GM19035 (cell line): Measurements from ENCODE around the gene MECR.
"Not testable (repeated sequence)": the region's sequence is repeated elsewhere in the genome, so short reads cannot be mapped to it uniquely, and the experiment has no call there.

Experiments used
- ATAC-seq: cut with Tn5 transposase; IDR thresholded peaks from one replicate; pipeline ENCODE4 v1.9.1; 2021; ENCODE audit not compliant: unreplicated experiment

MECR gene

DNA sequence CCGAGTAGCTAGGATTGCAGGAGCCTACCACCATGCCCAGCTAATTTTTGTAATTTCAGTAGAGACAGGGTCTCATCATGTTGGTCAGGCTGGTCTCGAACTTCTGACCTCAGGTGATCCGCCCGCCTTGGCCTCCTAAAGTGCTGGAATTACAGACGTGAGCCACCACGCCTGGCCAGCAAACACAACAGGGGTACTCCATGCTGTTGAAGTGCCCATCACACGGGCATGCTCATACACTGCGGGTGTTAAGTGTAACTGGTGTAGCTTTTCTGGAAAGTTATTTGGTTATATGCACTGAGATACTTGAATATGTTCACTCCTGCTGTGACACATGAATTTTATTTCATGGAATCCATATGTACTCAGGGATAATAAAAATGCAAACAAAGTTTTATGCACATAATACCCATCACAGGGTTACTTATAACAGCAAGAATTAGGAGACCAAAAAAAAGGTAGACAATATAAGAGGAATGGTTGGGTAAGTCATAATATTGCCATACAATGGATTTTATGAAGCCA, 58.3 kb downstream of the MECR start:
- ATAC-seq = no peak

DNA sequence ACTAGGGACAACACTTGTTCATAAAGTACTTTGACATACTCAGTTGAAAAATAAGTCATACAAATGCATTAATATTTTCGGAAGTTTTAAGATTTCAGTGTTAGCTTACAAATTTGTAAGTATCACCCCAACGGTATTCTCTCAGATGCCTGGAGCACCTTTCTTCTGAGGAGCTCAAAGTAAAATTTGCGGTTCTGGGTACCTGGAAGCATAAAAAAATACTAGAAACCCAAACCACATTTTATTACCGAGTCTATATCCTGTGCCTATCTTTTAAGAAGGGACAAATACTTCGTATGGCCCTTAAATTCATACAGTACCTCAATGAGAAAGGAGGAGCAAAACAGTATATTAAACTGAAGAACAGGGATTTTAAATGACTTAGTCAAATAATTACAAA, 59.2 kb downstream of the MECR start:
- no peak for ATAC-seq

DNA sequence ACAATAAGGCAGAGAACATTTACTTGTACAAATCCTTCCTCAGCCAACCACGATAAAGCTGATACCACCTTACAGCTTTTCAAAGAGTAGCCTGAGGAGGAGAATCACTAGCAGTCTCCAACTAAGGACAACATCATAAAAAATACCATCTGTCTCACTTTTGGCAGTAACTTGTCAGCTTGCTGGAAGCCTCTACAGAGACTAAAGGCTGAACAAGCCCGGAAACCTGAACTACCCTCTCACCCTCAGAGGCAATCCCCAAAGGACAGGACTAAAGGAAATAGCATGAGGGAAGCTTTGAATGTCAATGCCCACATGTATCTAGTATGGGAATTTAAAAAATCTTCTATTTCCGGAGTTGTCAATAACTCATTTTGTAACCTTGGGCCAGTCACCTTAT, 59.6 kb downstream of the MECR start:
- no peak for ATAC-seq

DNA sequence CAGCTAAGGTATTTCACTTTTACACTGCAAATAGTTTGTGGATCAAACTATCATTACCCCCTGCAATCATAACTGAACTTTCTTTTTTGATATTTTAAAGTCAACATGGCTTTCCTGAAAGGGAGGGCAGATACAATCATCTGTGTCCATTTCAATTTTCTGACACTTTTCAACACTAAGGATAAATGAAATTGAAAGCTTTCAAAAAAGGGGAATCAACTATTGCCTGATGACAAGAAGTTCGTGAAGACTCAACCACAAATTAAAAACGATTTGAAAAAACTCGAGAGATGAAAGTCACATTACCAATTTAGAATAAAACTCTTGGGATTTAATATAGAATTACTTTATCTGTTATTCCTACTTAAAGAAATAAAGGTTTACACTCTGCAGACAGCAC, 60.8 kb downstream of the MECR start:
- ATAC-seq = no peak

DNA sequence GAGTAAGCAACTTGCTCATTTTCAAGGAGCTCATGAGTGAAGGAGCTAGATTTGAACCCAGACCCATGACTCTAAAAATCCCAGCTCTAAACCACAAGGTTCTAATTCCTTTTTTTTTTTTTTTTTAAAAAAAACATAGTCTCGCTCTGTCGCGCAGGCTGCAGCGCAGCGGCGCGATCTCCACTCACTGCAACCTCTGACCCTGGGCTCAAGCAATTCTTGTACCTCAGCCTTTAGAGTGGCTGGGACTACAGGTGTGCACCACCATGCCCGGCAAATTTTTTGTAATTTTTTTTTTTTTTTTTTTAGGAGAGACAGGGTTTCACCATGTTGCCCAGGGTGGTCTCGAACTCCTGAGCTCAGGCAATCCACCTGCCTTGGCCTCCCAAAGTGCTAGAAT, 62.8 kb downstream of the MECR start:
- no peak for ATAC-seq

DNA sequence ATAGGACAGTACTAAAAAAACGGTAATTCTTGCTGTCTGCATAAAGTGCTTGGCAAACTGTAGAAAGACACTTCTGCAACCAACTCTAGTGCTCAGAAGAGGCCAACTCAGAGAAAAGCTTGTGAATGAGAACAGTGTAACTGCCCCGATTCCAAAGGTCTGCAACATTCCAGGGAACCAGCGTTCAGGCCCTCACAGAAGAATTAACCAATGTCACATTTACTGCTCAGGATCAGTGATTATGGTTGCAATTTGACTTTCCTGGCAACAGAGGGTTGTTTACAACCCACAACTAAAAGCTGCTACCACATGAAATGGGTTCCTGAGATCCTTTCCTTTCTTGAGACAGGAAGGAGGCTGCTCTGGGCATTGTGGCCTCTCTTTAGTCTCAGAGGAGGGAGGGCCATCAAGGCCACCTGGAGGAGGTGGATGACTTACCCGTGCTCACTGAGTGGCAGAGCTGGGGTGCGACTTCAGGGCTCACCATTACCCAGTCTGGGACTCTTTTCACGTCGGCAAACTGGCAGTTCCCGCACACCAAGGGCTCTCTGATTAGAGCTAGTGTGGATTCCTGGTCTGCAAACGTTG, 64.3 kb downstream of the MECR start:
- no peak for ATAC-seq

DNA sequence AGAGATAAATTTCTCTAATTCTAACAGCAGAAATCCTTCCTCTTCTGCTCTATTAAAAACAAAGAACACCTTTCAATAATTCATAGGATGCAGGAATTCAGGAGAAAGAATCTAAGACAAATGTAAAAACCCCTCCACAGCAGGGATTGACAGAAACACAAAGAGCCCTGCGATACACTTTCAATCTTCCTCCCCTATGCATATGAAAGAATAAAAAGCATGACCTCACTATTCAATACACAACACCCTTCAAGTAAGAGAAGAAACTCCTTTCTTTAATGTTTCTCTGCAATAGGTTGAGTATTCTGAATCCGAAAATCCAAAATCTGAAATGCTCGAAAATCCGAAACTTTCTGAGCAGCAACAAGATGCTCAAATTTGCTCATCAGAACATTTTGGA, 66.1 kb downstream of the MECR start:
- ATAC-seq = no peak

DNA sequence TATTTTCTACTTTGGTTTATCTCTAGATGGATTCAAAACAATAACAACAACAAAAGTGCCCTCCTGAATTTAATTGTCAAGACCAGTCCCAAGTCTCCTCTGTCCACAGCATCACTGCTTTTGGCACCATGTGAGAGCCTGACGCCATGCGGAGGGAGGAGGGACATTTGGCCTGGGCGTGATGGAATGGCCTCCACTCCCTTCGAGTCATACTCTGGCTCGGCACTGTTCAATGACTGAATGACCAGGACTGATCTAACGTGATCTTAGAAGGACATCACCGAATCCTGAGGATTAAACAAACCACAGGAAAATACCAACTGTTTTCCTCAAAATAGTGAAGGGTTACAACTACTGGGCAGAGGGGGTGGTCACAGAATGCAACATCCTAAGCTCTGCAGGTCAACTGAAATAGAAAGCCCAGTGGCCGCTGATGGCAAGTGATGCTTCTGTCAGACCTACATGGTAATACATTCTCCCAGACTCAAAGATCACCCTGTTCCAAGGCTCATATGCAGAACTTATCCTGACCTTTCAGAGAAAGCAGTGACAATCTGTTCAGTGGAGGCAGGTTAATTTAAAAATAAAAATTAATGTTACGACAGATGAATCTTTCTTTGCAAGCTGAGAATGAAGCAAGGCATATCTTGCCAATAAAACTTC, 68.1 kb downstream of the MECR start:
- no peak for ATAC-seq

DNA sequence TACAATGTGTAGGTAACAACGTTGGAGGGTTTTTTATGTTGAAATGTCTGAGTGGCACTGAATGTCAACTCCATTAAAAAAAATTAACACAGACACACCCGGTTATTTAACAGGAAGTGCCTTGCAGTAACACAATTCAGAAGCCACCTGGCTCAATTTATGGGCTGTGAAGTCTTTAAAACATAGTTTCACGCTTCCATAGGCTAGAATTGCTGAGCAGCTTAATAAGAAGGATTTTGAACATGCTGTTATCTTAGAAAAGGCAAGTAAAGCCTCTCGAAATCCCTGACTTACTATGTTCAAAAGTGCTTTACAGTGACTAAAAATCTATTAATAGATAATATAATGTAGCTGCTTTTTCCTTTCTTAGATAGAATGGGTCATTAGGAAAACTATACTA, 68.7 kb downstream of the MECR start:
- no peak for ATAC-seq

DNA sequence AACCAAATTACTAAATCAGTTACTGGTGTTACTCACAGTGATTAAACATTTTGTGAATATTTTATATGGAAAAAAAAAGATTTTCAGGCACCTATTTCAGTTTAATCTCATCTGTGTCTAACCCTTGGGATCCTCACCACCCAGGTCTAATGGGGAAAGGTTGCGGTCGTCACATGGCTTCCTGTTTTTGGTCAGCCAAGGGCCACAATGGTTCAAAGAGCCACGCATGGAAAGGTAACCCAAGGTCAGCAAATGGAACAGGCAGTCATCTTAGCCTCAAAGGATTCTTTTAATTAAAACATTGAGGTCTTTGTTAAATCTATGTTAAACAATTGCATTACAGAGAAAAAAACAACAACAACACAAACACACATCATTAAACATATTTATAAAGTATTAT, 71.0 kb downstream of the MECR start:
- ATAC-seq = no peak

DNA sequence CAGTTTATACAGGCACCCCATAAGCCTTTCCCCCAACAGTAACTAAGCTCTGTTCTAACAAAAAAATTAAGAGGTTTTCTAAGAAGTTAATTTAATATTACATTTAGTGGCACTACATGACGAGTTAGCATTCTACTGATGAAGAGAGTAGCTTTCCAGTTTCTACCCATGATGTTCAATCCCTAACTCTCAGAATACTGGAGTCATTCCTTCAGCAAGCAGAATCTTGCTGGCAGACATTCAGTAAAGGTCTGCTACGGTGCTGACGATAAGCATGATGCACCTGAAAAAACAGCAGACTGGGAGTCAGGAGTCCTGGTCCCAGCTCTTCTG, 73.5 kb downstream of the MECR start:
- no peak for ATAC-seq

DNA sequence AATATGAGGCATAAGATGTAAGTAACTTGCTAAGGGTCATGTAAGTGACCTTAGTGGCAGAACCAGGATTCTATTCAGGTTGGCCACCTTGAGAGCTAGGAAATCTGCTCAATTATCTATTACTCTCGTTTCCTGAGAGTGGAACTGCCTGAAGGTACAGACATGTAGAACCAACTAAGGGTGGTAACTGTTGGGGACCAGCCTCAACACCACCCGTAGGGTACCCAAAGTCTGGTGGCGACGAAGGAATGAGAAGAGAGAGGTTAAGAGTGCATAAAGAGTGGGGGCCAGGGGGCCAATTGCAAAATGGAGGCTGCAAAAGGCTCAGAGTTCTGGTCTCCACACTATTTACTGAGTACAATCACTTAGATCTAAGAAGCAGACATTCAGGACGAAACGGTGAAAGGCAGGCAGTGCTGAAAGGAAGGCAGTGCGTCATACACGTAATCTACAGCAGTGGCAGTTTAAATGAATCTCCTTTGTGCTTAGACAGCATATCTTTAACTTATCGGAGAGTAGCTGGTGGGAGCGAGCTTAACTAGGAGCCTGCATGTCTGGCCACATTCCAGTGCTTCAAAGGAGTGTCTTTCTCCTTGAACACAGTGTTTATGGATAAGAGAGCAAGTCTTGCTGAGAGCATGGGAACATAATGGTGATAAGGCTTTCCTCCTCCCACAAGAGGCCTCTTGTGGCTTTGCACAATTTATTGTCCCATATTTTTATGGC, 74.0 kb downstream of the MECR start:
- ATAC-seq = no peak

DNA sequence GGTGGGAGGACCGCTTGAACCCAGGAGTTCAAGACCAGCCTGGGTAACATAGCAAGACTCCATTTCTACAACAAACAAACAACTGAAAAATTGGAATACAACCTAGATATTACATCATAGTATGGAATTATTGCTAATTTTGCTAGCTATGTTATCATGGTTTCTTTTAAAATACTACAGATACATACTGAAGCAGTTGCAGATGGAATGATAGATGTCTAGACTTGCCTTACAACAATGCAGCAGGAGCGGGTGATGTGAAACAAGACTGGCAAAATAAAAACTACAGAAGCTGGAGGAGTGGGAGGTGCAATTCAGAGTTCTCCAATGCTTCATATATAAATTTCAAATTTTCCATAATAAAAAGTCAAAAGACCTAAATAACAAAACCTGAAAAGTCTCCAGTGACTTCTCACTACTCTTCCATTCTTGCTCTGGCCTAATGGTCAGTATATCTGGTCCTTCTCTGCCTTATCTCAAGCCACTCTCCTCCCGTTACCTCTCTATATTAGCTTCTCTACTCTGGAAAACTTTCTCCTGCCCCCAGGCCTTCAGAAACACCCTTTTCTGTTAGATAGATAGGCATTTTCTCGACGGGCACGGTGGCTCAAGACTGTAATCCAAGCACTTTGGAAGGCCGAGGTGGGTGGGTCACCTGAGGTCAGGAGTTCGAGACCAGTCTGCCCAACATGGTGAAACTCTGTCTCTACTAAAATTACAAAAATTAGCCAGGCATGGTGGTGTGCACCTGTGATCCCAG, 78.5 kb downstream of the MECR start:
- ATAC-seq = no peak

DNA sequence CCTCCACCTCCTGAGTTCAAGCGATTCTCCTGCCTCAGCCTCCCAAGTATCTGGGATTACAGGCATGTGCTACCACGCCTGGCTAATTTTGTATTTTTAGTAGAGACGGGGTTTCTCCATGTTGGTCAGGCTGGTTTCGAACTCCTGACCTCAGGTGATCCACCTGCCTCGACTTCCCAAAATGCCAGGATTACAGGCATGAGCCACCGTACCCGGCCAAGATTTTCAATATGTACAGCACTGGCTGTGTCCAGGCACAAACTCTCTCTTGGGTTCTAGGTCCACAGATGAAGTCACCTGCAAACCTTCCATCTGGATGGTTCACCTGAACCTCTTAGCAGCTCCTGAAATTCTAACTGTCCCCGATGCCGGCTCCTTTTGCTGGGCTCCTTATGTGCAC, 80.4 kb downstream of the MECR start:
- ATAC-seq = not testable (repeated sequence)

DNA sequence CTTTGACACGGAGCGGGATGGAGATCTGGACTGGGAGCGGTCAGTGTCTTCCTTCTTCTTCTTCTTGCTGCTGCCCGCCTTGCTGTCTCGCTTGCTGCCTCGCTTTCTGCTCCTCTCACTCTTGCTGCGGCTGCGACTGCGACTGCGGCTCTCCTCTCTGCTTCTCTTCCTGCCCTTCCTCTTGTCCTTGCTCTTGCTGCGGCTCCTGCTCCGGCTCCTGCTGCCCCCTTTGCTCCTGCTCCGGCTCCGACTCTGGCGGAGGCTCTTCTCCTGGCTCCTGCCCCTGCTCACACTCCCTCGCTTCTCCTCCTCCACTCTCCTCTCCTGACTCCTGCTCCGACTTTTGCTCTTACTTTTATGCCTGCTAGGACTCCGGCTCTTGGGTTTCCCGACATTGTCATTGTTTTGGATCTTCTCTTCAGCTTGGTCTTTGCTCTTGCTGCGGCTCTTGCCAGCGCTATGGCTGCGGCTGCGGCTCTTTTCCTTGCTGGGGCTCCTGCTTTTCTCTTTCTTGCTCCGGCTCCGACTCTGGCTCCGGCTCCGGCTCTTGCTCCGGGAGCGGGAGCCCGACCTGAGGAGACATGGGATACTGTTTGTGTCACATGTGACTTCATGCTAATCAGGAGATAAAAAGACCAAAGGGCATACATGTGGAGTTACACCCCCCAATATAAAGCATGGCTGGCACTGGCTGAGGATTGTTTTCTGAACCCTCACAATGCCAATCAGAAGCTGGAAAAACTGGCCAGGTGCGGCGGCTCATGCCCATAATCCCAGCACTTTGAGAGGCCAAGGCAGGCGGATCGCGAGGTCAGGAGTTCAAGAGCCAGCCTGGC, 81.9 kb downstream of the MECR start:
- no peak for ATAC-seq

DNA sequence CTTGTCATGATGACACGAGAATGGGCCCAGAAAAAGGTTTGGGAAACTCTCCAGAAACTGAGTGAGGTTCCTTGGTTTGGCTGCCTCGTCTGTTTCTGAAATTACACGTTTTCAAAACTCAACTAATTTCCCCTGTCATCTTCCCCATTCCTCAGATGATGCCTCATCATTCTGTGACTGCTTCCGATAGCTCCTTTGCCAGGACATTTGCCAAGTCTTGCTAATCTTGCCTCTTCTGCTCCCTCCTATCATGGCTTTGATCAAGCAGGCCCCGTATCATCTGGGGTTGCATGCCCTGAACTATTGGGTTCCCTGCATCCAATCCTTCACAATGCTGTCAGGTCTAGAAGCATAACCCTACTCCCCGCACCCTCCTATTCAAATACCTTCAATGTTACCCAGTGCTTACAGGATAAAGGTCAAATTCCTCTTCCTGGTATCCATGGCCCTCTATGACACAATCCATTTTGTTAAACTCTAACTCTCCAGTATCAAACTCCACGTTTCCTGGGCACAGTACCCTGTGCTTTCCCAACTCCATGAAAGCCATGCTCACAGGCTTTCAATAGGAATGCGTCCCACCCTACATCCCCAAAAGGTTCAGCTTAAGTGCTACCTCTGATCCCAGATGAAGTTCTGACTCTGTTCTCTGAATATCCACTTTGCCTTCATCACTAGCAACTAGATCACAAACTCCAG, 84.8 kb downstream of the MECR start:
- no peak for ATAC-seq

DNA sequence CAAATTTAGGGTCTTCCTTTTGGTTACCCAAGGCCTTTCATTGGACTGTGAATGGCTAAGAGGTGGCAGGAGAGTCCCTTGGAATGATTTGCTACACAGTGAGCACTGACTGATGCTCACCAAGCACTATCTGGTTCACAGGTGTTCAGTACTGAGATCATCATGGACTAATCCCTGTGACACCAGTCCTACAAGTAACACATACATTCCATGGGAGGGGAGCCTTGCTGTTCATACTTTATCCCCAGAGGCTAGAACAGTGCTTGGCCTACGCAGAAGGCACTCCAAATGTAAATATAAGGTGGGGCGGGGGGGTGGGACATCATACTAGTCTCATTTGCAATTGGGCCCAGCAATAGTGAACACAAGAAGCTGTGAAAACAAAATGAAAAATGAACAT, 86.6 kb downstream of the MECR start:
- no peak for ATAC-seq

DNA sequence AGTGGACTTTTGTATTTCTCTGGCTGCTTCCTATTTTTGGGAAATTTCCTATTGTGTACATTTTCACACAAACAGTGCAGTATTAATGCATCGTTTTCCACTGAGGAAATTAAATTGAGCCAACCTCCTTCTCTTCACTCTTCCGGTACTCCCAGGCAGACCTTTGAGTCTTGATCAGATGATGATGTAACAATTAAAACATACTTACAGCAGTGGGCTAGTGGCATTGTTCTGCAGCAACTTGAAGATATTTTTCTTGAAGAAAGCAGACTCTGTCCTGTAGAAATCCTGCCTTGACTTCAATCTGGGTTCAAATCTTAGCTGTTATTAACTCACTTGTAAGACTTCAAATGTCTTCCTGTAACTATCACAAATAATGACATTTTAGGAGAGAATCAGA, 88.0 kb downstream of the MECR start:
- no peak for ATAC-seq
